GM12801 (cell line): ENCODE results near the gene DMAP1.

Experiments
- TF ChIP-seq, protein P1 (sequence below): IDR thresholded peaks from one replicate; pipeline ENCODE4 v1.5.1; 2011; ENCODE audit warnings: control low read depth; ENCODE audit not compliant: insufficient read length; ENCODE audit errors: extremely low read depth

Gene DMAP1, protein sequence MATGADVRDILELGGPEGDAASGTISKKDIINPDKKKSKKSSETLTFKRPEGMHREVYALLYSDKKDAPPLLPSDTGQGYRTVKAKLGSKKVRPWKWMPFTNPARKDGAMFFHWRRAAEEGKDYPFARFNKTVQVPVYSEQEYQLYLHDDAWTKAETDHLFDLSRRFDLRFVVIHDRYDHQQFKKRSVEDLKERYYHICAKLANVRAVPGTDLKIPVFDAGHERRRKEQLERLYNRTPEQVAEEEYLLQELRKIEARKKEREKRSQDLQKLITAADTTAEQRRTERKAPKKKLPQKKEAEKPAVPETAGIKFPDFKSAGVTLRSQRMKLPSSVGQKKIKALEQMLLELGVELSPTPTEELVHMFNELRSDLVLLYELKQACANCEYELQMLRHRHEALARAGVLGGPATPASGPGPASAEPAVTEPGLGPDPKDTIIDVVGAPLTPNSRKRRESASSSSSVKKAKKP

DNA sequence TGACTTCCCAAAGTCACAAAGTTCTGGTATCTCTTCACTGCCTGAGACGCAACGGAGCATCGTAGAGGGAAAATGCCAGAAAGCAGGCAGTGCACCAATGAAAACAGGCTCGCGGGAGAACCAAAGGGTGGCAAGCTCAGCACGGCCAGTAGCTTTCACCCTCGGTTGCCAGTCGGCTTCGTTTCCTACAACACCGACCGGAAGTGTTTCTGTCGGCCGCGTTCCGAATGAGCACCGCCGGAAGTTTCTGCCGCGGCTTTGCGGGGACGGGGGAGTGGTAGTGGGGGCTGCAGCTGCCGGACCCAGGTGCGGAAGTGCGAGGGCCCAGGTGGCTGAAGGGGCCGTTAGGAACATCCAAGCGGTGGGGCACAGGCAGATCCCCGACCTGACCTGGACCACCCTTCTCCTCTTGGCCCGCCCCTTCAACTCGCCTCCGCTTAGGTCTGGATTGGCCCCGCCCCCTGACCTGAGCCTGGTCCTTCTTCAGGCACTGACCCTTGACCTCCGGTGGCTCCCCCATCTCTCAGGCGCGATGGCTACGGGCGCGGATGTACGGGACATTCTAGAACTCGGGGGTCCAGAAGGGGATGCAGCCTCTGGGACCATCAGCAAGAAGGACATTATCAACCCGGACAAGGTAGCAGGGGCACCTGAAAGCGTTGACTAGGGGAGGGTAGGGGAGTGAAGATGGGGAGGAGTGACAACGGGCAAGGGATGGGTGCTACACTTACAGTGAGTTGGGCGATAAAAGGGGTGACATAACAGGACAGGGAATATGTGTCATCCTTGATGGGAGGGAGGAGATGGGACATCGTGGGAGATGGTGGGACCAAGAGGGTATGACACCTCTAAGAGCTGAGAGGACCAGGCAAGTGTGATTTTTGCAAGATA lies at the start of gene DMAP1:
Gene DMAP1, plus strand, starts transcription at position 250 of the 891 bp plus-strand sequence. Its CDS starts 283 bp downstream, at position 533.
- TF ChIP-seq, protein P1, sequence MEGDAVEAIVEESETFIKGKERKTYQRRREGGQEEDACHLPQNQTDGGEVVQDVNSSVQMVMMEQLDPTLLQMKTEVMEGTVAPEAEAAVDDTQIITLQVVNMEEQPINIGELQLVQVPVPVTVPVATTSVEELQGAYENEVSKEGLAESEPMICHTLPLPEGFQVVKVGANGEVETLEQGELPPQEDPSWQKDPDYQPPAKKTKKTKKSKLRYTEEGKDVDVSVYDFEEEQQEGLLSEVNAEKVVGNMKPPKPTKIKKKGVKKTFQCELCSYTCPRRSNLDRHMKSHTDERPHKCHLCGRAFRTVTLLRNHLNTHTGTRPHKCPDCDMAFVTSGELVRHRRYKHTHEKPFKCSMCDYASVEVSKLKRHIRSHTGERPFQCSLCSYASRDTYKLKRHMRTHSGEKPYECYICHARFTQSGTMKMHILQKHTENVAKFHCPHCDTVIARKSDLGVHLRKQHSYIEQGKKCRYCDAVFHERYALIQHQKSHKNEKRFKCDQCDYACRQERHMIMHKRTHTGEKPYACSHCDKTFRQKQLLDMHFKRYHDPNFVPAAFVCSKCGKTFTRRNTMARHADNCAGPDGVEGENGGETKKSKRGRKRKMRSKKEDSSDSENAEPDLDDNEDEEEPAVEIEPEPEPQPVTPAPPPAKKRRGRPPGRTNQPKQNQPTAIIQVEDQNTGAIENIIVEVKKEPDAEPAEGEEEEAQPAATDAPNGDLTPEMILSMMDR = no peak

DNA sequence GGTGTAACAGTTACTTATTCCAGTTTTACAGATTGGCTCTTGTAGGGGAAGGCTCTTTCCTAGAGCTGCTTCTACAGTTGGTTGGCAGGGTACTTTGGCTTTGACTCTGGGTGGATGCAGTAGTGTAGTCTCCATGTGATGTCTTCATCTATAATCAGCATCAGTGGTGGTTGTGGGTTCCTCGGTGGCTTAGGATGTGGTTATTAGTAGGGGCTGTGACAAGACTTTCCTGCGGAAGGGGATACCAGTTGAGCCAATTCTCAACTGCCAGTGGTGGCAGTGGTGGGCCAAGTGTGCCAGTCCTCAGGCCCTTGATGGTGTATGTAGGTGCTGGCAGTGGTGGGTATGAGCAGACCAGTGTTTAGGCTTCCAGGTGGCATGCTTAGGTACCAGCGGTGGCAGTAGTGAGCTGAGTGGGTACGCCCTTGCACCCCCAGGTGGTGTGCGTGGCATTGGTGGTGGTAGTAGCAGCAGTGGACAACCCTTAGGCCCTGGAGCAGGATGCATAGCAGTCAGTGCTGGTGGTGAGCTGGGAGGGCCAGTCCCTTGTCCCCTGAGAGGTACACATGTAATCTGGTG lies 44.7 kb upstream of the DMAP1 start:
- TF ChIP-seq, protein P1 = no peak

DNA sequence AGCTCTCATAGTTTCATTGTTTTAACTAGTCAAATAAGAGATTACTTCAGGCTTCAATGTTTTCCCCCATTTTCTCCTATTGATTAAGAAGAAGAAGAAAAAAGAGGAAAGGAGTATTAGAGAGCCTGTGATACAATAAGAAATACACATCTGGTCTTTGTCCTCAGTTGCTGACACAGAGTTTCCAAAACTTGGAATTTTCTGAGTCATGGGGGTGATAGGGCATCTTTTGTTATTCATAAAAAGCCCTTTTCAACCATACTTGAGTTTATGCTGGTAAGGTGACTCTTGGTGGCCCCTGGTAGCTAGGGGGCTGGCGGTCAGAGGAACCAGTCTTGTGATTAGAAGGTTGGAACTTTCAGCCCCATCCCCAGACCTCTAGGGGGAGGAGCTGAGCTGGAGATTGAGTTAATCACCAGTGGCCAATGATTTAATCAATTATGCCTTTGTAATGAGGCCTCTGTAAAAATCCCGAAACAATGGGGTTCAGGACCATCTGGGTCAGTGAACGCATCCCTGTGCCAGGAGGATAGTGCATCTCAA lies 42.9 kb upstream of the DMAP1 start:
- TF ChIP-seq, protein P1 = no peak

DNA sequence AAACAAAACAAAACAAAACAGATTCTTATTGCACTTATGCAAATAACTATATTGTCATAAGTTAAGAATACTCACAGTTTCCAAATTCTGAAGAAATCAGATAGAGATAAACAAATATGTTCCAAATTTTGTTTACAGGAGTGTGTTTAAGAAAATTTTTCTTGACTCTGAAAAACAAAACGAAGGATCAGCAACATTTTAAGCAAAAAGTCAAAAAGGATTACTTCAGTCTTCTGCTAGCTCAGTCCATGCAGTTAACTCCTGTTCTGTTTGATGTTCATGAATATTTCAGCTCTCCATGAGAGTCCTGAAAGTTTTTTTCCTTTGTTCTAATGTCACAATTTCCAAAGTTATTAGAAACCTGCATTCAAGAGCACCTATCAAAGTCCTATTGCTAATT lies 38.6 kb upstream of the DMAP1 start:
- TF ChIP-seq, protein P1 = no peak

DNA sequence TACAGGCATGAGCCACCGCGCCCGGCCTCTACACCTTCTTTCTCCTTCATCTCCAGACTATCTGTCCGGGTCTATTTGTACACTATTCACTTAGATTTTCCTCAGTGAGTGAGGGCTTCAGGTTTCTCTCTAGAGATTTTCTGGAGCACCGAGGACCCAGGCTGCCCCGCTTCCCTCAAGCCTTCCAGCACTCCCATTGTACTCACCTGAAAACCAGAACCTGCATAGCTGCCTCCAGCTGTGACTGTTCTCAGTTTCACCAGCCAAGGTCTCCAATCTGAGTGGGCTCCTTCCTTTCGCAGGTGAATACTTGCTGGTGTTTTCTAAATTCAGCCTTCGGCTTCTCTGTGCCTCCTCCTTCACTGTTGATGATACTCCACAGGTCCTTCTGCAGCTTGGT lies 12.9 kb upstream of the DMAP1 start:
- TF ChIP-seq, protein P1 = no peak

DNA sequence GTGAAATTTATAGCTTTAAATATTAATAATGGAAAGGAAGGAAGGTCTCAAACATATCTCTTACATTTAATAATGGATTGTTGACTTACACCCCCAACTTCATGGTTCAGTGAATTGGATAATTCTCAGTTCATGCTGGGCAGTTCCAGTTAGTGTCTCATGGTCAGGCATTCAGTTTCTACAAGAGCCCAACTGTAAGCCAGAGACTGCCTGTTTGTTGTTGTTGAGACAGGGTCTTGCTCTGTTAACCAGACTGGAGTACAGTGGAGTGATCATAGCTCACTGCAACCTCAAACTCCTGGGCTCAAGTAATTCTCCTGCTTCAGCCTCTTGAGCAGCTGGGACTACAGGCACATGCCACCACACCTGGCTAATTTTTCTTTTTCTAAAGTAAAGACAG lies 5.0 kb upstream of the DMAP1 start:
- TF ChIP-seq, protein P1 = no peak

DNA sequence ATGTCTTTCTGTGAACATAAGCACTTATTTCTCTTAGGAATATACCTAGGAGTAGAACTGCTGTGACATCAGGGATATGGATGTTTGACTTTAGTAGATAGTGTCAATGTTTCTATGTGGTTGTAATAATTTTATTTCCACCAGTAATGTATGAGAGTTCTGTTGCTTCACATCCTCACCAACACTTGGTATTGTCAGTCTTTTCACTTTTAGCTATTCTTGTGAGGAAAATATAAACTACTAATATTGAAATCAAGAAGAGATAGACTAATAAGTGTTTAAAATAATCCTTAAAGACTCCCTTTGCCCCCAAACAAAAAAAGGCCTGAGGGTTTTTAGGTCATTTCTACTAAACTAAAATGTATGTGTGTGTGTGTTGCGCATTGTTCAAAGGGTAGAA lies 2.7 kb upstream of the DMAP1 start:
- TF ChIP-seq, protein P1 = no peak
